Measurements from ENCODE around the gene LENEP. TPM values are rescaled to one million over a fixed set of nuclear protein-coding genes. Genes with fewer than 3 reads are reported as not detected.

Gene LENEP
- total RNA-seq, 2 experiments from 2014 or later = 0.78 to 2.3 TPM

- ChIA-PET POLR2A (interaction anchor here (0.7 kb wide), 1 partner anchor 10 kb away, joined by 3 read pairs; no protein-coding TSS in a partner anchor), CTCF (ENCODE audit: unreplicated experiment) (interaction anchor here (1.3 kb wide), 1 partner anchor 67 kb away, joined by 3 read pairs; the partner anchor contains the start of gene PBXIP1)
- Histone ChIP-seq H4K20me1 (ENCODE audit: insufficient read depth, low read length) (no peaks in the 10 kb centered on the region), H3K9me3 (ENCODE audit: low read length) (no peaks in the 10 kb centered on the region), H3K27ac (ENCODE audit: low read depth, low read length, poor library complexity, severe bottlenecking) (no peak overlapping the region), H3K9me2 (ENCODE audit: insufficient read depth, low read length) (no peaks in the 10 kb centered on the region), H3K4me1 (ENCODE audit: insufficient read depth, low read length, poor library complexity, severe bottlenecking) (peaks cover 11% of the 10 kb centered on the region), H3K4me2 (ENCODE audit: low read length) (no peak overlapping the region), H3K36me3 (ENCODE audit: insufficient read depth, low read length) (no peaks in the 10 kb centered on the region), H3K4me3 (ENCODE audit: low read depth, low read length, poor library complexity, severe bottlenecking) (no peak overlapping the region), H2AFZ (ENCODE audit: low read length) (no peak overlapping the region), H3K79me2 (ENCODE audit: insufficient read depth, low read depth, low read length) (no peaks in the 10 kb centered on the region)
- no peak for DNase-seq (ENCODE audit: low spot score)
- TF ChIP-seq CTCF (conservative IDR thresholded peaks at IDR 0.05; ENCODE audit: low read length) (no peak), EZH2phosphoT487 (IDR thresholded peaks at IDR 0.05; ENCODE audit: borderline replicate concordance, low read depth, low read length) (no peak)
- intact Hi-C loops (cut with micrococcal nuclease; ENCODE audit: unreplicated experiment) = no loop called here
- no TSS peak for BruUV-seq (replicated peaks)
Measured at GRCh38 chr1:155022927-155023236, 29.5 kb downstream of the LENEP start.

- POLR2A ChIA-PET = no interaction called here
- BruUV-seq (replicated peaks) = no TSS peak
- H3K4me2 ChIP-seq (ENCODE audit: low read length) = no peak overlapping the region
- H3K27ac ChIP-seq (ENCODE audit: low read depth, low read length, poor library complexity, severe bottlenecking) = no peak overlapping the region
- no peaks in the 10 kb centered on the region for H3K9me3 ChIP-seq (ENCODE audit: low read length)
- intact Hi-C loops (cut with micrococcal nuclease; ENCODE audit: unreplicated experiment) = no loop called here
- no peaks in the 10 kb centered on the region for H4K20me1 ChIP-seq (ENCODE audit: insufficient read depth, low read length)
- TF ChIP-seq EZH2phosphoT487 (IDR thresholded peaks at IDR 0.05; ENCODE audit: borderline replicate concordance, low read depth, low read length) (no peak), CTCF (conservative IDR thresholded peaks at IDR 0.05; ENCODE audit: low read length) (no peak)
- no peaks in the 10 kb centered on the region for H3K79me2 ChIP-seq (ENCODE audit: insufficient read depth, low read depth, low read length)
- DNase-seq (ENCODE audit: low spot score) = no peak
- no peaks in the 10 kb centered on the region for H3K36me3 ChIP-seq (ENCODE audit: insufficient read depth, low read length)
- H2AFZ ChIP-seq (ENCODE audit: low read length) = no peak overlapping the region
- no peaks in the 10 kb centered on the region for H3K9me2 ChIP-seq (ENCODE audit: insufficient read depth, low read length)
- CTCF ChIA-PET (ENCODE audit: unreplicated experiment) = interaction anchor here (1.3 kb wide), 1 partner anchor 68 kb away, joined by 3 read pairs; the partner anchor contains the start of gene PBXIP1
- no peak overlapping the region for H3K4me3 ChIP-seq (ENCODE audit: low read depth, low read length, poor library complexity, severe bottlenecking)
- peaks cover 4% of the 10 kb centered on the region for H3K4me1 ChIP-seq (ENCODE audit: insufficient read depth, low read length, poor library complexity, severe bottlenecking)
Measured at GRCh38 chr1:155023627-155024026, 30.2 kb downstream of the LENEP start.

GRCh38 chr1:155024315-155024714 lies 30.9 kb downstream of the LENEP start:
- no peaks in the 10 kb centered on the region for H3K9me2 ChIP-seq (ENCODE audit: insufficient read depth, low read length)
- no TSS peak for BruUV-seq (replicated peaks)
- H3K4me2 ChIP-seq (ENCODE audit: low read length) = no peak overlapping the region
- H3K9me3 ChIP-seq (ENCODE audit: low read length) = no peaks in the 10 kb centered on the region
- intact Hi-C loops (cut with micrococcal nuclease; ENCODE audit: unreplicated experiment) = no loop called here
- POLR2A ChIA-PET = interaction anchor here (0.6 kb wide), 1 partner anchor 66 kb away, joined by 4 read pairs; no protein-coding TSS in a partner anchor
- H3K4me3 ChIP-seq (ENCODE audit: low read depth, low read length, poor library complexity, severe bottlenecking) = no peak overlapping the region
- no peaks in the 10 kb centered on the region for H3K79me2 ChIP-seq (ENCODE audit: insufficient read depth, low read depth, low read length)
- no peaks in the 10 kb centered on the region for H4K20me1 ChIP-seq (ENCODE audit: insufficient read depth, low read length)
- H2AFZ ChIP-seq (ENCODE audit: low read length) = no peak overlapping the region
- H3K27ac ChIP-seq (ENCODE audit: low read depth, low read length, poor library complexity, severe bottlenecking) = no peak overlapping the region
- H3K36me3 ChIP-seq (ENCODE audit: insufficient read depth, low read length) = no peaks in the 10 kb centered on the region
- CTCF ChIA-PET (ENCODE audit: unreplicated experiment) = no interaction called here
- DNase-seq (ENCODE audit: low spot score) = no peak
- no peaks in the 10 kb centered on the region for H3K4me1 ChIP-seq (ENCODE audit: insufficient read depth, low read length, poor library complexity, severe bottlenecking)
- TF ChIP-seq CTCF (conservative IDR thresholded peaks at IDR 0.05; ENCODE audit: low read length) = no peak
